CD4-positive, alpha-beta T cell (primary cell): ENCODE data around the gene KCNJ6. TPM values are rescaled to one million over a fixed set of nuclear protein-coding genes. Genes with fewer than 3 reads are reported as not detected.

Experiments
- ATAC-seq: fragments of 200-7000 bp; cut with Tn5 transposase; one replicate; pipeline ENCODE4 v1.10.0; 2022; ENCODE audit warnings: mild to moderate bottlenecking; ENCODE audit not compliant: poor library complexity
- CTCF ChIA-PET: fragments of 350-600 bp; sonication (Branson Sonifier 250); formaldehyde crosslinking; loops from one replicate; lab custom pipeline; 2021; ENCODE audit warnings: antibody characterized with exemption, inconsistent platforms; lab: Charles Lee
- POLR2A ChIA-PET: fragments of 350-600 bp; sonication (Branson Sonifier 250); formaldehyde crosslinking; loops from one replicate; lab custom pipeline; 2021; ENCODE audit warnings: antibody characterized with exemption, inconsistent platforms; lab: Charles Lee
- DNase-seq, 14 experiments: peaks; one replicate each; pipeline ENCODE4 v3.0.0-alpha.2; 2013 to 2020; ENCODE audit warnings: mixed read lengths in 2 of 14
- H3K27ac ChIP-seq, 2 donors: one replicate each; pipeline versions ENCODE4 v1.5.1 to v1.7.0; 2013; ENCODE audit warnings: low read length in 2 of 2, low read depth in 1 of 2, mild to moderate bottlenecking in 1 of 2
- H3K27me3 ChIP-seq, 2 experiments: 1 replicate in 1 of 2; 2 replicates in 1 of 2; pipeline versions ENCODE4 v1.6.1 to v1.7.0; 2013; ENCODE audit warnings: low read length in 2 of 2, control low read depth in 1 of 2, mild to moderate bottlenecking in 1 of 2, moderate library complexity in 1 of 2; ENCODE audit not compliant: insufficient read depth in 2 of 2, control insufficient read depth in 1 of 2
- H3K36me3 ChIP-seq: one replicate; pipeline ENCODE4 v1.6.1; 2013; ENCODE audit warnings: low read length, control low read depth; ENCODE audit not compliant: insufficient read depth
- H3K4me1 ChIP-seq: one replicate; pipeline ENCODE4 v1.6.1; 2013; ENCODE audit warnings: low read length, control low read depth; ENCODE audit not compliant: insufficient read depth
- H3K4me3 ChIP-seq: one replicate; pipeline ENCODE4 v1.5.1; 2013; ENCODE audit warnings: mild to moderate bottlenecking, low read length, moderate library complexity
- H3K9me3 ChIP-seq, 2 experiments: 1 replicate in 1 of 2; 2 replicates in 1 of 2; pipeline versions ENCODE4 v1.6.1 to v1.7.0; 2013; ENCODE audit warnings: low read length in 2 of 2, mild to moderate bottlenecking in 2 of 2, control low read depth in 1 of 2, moderate library complexity in 1 of 2; ENCODE audit not compliant: control insufficient read depth in 1 of 2, insufficient read depth in 1 of 2
- H3K27ac Mint-ChIP-seq: one replicate; pipeline ENCODE4 v1.8.0; 2020; ENCODE audit warnings: mixed read lengths
- H3K27me3 Mint-ChIP-seq: one replicate; pipeline ENCODE4 v1.8.0; 2021; ENCODE audit warnings: mixed read lengths
- H3K36me3 Mint-ChIP-seq: one replicate; pipeline ENCODE4 v1.8.0; 2021; ENCODE audit warnings: low read depth, mixed read lengths
- H3K4me1 Mint-ChIP-seq: one replicate; pipeline ENCODE4 v1.8.0; 2021; ENCODE audit warnings: low read depth, mixed read lengths
- H3K4me3 Mint-ChIP-seq: one replicate; pipeline ENCODE4 v1.8.0; 2020; ENCODE audit warnings: mild to moderate bottlenecking, mixed read lengths
- H3K9me3 Mint-ChIP-seq: one replicate; pipeline ENCODE4 v1.8.0; 2020; ENCODE audit warnings: mixed read lengths
- CTCF ChIP-seq: fragments of 200-600 bp; IDR thresholded peaks from one replicate; pipeline ENCODE4 v1.8.0; 2022; ENCODE audit warnings: antibody characterized with exemption, mild to moderate bottlenecking
- intact Hi-C, 2 experiments: fragments of 100-400 bp; cut with DNase I in 1 of 2; cut with micrococcal nuclease in 1 of 2; formaldehyde crosslinking; loops; one replicate each; pipeline versions ENCODE4 v1.15.1 to v1.9.0; 2023 to 2025; cut with DNase I, micrococcal nuclease
- total RNA-seq, 174 experiments: library from RNA in 2 of 174; stranded (reverse) in 2 of 174; gene quantifications; one replicate each; pipeline ENCODE4 v1.2.3 and lab custom pipeline; 2021 to 2026

KCNJ6 gene
- total RNA-seq, 2 experiments from 2014 or later = not detected

GRCh38 chr21:37937668-37938067, 21.4 kb upstream of the KCNJ6 start:
- Mint-ChIP-seq H3K4me3 (no peak overlapping the region), H3K9me3 (peaks cover 20% of the 10 kb centered on the region), H3K4me1 (no peaks in the 10 kb centered on the region), H3K27ac (no peak overlapping the region), H3K27me3 (peaks cover 8% of the 10 kb centered on the region), H3K36me3 (no peaks in the 10 kb centered on the region)
- POLR2A ChIA-PET = no interaction called here
- CTCF ChIA-PET = interaction anchor here (0.7 kb wide), 1 partner anchor 45 kb away, joined by 3 read pairs; no protein-coding TSS in a partner anchor
- no peak for TF ChIP-seq CTCF
- peaks cover 4 to 19% of the 10 kb centered on the region in 2 experiments for H3K9me3 ChIP-seq
- intact Hi-C loops = no loop called here
- H3K27ac ChIP-seq = no peak overlapping the region
- H3K27me3 ChIP-seq = no peaks in the 10 kb centered on the region
- H3K36me3 ChIP-seq = no peaks in the 10 kb centered on the region
- DNase-seq (no peak), ATAC-seq (no peak)
- no peak overlapping the region for H3K4me3 ChIP-seq
- H3K4me1 ChIP-seq = no peaks in the 10 kb centered on the region

GRCh38 chr21:37936010-37936785, 19.9 kb upstream of the KCNJ6 start:
- Mint-ChIP-seq H3K4me3 (no peak overlapping the region), H3K27me3 (peaks cover 4% of the 10 kb centered on the region), H3K4me1 (no peaks in the 10 kb centered on the region), H3K9me3 (peaks cover 26% of the 10 kb centered on the region), H3K36me3 (no peaks in the 10 kb centered on the region), H3K27ac (no peak overlapping the region)
- ATAC-seq (no peak), DNase-seq (no peak)
- Histone ChIP-seq H3K9me3 (peaks cover 4 to 19% of the 10 kb centered on the region in 2 experiments), H3K4me1 (no peaks in the 10 kb centered on the region), H3K4me3 (no peak overlapping the region), H3K27me3 (no peaks in the 10 kb centered on the region), H3K27ac (no peak overlapping the region), H3K36me3 (no peaks in the 10 kb centered on the region)
- ChIA-PET CTCF (no interaction called here), POLR2A (no interaction called here)
- intact Hi-C loops = no loop called here
- no peak for TF ChIP-seq CTCF

DNA sequence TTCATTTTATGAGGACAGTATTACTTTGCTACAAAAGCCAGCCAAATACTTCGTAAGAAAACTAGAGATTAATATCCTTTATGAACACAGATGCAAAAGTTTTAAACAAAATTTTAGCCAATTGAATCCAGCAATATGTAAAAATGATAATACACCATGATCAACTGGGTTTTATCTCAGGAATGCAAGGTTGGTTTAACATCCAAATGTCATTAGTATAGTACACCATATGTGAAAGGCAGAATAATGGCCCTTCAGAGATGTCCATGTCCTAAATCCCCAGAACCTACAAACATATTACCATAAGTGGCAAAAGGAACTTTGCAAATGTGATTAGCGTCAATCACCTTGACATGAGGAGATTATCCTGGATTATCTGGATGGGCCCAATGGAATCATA, 16.7 kb upstream of the KCNJ6 start:
- CTCF ChIA-PET = no interaction called here
- Histone ChIP-seq H3K4me3 (no peak overlapping the region), H3K27me3 (no peaks in the 10 kb centered on the region), H3K36me3 (no peaks in the 10 kb centered on the region), H3K4me1 (no peaks in the 10 kb centered on the region), H3K9me3 (peaks cover 0 to 9% of the 10 kb centered on the region in 2 experiments), H3K27ac (no peak overlapping the region)
- intact Hi-C loops = no loop called here
- Mint-ChIP-seq H3K27ac (no peak overlapping the region), H3K27me3 (peaks cover 12% of the 10 kb centered on the region), H3K9me3 (peaks cover 18% of the 10 kb centered on the region), H3K4me1 (no peaks in the 10 kb centered on the region), H3K4me3 (no peak overlapping the region), H3K36me3 (no peaks in the 10 kb centered on the region)
- no peak for TF ChIP-seq CTCF
- DNase-seq = no peak
- no peak for ATAC-seq
- POLR2A ChIA-PET = no interaction called here
